K562 (cell line): ENCODE measurements around the gene ZNF296. TPM values are rescaled to one million over a fixed set of nuclear protein-coding genes. Genes with fewer than 3 reads are reported as not detected.

Source experiments
- ELK3 ChIP-seq: fragments of 450-650 bp; formaldehyde crosslinking; IDR thresholded peaks from 2 replicates; pipeline ENCODE4 v1.4.0; 2020; ENCODE audit warnings: mild to moderate bottlenecking
- HMG20B ChIP-seq: fragments of 250-450 bp; sonication (Bioruptor Pico); IDR thresholded peaks from 2 replicates; pipeline ENCODE4 v1.5.0; 2021; ENCODE audit warnings: mild to moderate bottlenecking
- MYC ChIP-seq, 2 experiments: fragments of 250-450 bp in 1 of 2; sonication (Bioruptor Pico) in 1 of 2; IDR thresholded peaks; 2 replicates each; pipeline versions ENCODE4 v1.5.1 to v1.6.1; 2012 to 2021; ENCODE audit warnings: low read depth in 2 of 2, borderline replicate concordance in 1 of 2, improper control_type of control experiment in 1 of 2, low read length in 1 of 2, mild to moderate bottlenecking in 1 of 2, moderate library complexity in 1 of 2
- NFYB ChIP-seq: IDR thresholded peaks from 2 replicates; pipeline ENCODE4 v1.6.1; 2011; ENCODE audit warnings: mild to moderate bottlenecking, moderate library complexity; ENCODE audit not compliant: insufficient read length; ENCODE audit errors: extremely low read depth
- PHF20 ChIP-seq: fragments of 450-650 bp; IDR thresholded peaks from 2 replicates; pipeline ENCODE4 v1.6.1; 2018; ENCODE audit not compliant: partially characterized antibody
- PTRF ChIP-seq: fragments of 450-650 bp; IDR thresholded peaks from 2 replicates; pipeline ENCODE4 v1.6.1; 2016; ENCODE audit warnings: mild to moderate bottlenecking, missing genetic modification characterization, missing compliant biosample characterization
- RAD21 ChIP-seq, 2 experiments: fragments of 250-450 bp in 1 of 2; fragments of 450-650 bp in 1 of 2; sonication (Bioruptor Pico) in 1 of 2; formaldehyde crosslinking in 1 of 2; IDR thresholded peaks in 1 of 2; conservative IDR thresholded peaks in 1 of 2; 2 replicates each; pipeline versions ENCODE4 v1.4.0 to v1.8.0; 2020 to 2022; ENCODE audit warnings: mild to moderate bottlenecking in 2 of 2, moderate library complexity in 1 of 2
- SREBF1 ChIP-seq: fragments of 150-350 bp; IDR thresholded peaks from 2 replicates; pipeline ENCODE4 v1.6.1; 2014; ENCODE audit warnings: antibody characterized with exemption, low read depth, low read length, borderline replicate concordance
- TBP ChIP-seq: optimal IDR thresholded peaks from 2 replicates; pipeline ENCODE3; 2011; ENCODE audit warnings: low read depth, low read length, improper control_type of control experiment
- ZNF239 ChIP-seq: fragments of 250-450 bp; sonication (Bioruptor Pico); IDR thresholded peaks from 2 replicates; pipeline ENCODE4 v1.4.0; 2020; ENCODE audit warnings: mild to moderate bottlenecking
- ZNF407 ChIP-seq: fragments of 450-650 bp; IDR thresholded peaks from 2 replicates; pipeline ENCODE4 v1.6.1; 2016; ENCODE audit warnings: low read depth
- ZNF41 ChIP-seq: fragments of 250-450 bp; sonication (Bioruptor Pico); conservative IDR thresholded peaks from 2 replicates; pipeline ENCODE4 v1.4.0; 2020; ENCODE audit warnings: mild to moderate bottlenecking
- ZNF77 ChIP-seq: fragments of 250-450 bp; sonication (Bioruptor Pico); IDR thresholded peaks from 2 replicates; pipeline ENCODE4 v1.5.0; 2020
- polyA plus RNA-seq, 8 experiments: library from polyadenylated mRNA; depleted of rRNA in 4 of 8; stranded (reverse) in 5 of 8; unstranded in 3 of 8; fragments of >200 nt; fragmentation: Nextera tagmentation in 2 of 8; fragmentation: Illumina TruSeq in 1 of 8; extraction: Ambion mirVana in 2 of 8; extraction: Trizol in 1 of 8; gene quantifications; 2 replicates each; pipeline versions ENCODE4 v1.2.1 to v1.2.3, GENCODE V29; 2011 to 2014; ENCODE audit warnings: inconsistent platforms in 1 of 8, missing spikeins in 1 of 8
- total RNA-seq, 7 experiments: library from RNA; depleted of rRNA in 6 of 7; stranded (reverse); fragments of >200 nt in 6 of 7; fragmentation: Illumina TruSeq in 2 of 7; extraction: Trizol in 2 of 7; gene quantifications; 2 replicates each; pipeline versions ENCODE4 v1.2.1 to v1.2.3, GENCODE V29; 2011 to 2021; ENCODE audit warnings: low replicate concordance in 1 of 7
- TF ChIP-seq, protein P1 (sequence below): fragments of 450-650 bp; IDR thresholded peaks from one replicate; pipeline ENCODE4 v1.6.1; 2018; ENCODE audit warnings: mild to moderate bottlenecking, moderate library complexity; ENCODE audit not compliant: partially characterized antibody
- TF ChIP-seq, protein P2 (sequence below): fragments of 450-650 bp; formaldehyde crosslinking; IDR thresholded peaks from 2 replicates; pipeline ENCODE4 v1.4.0; 2022; ENCODE audit warnings: mild to moderate bottlenecking, moderate library complexity

ZNF296 gene
- total and polyA plus RNA-seq, 9 of the 15 experiments (the other 6 are each of a cell fraction or from before 2014, with no cell fraction given), result 0.03 to 8.8 (median 0.47) TPM; not detected in 1

- TF ChIP-seq MYC (IDR thresholded peaks at IDR 0.05; ENCODE audit: low read depth, low read length) (peak; percentile 56), MYC (CRISPR knock-in tag; IDR thresholded peaks at IDR 0.05; ENCODE audit: borderline replicate concordance, low read depth) (no peak), ZNF77 (CRISPR knock-in tag) (no peak), RAD21 (CRISPR knock-in tag; conservative IDR thresholded peaks at IDR 0.05 in 1 of 2, IDR thresholded peaks at IDR 0.05 in 1 of 2) (no peak), TBP (peak; percentile 21), PHF20 (no peak), NFYB (no peak), SREBF1 (no peak), ZNF41 (no peak), PTRF (tag) (no peak), HMG20B (CRISPR knock-in tag) (no peak), ZNF239 (no peak), ZNF407 (no peak), ELK3 (CRISPR knock-in tag) (no peak)
- TF ChIP-seq, protein P1, sequence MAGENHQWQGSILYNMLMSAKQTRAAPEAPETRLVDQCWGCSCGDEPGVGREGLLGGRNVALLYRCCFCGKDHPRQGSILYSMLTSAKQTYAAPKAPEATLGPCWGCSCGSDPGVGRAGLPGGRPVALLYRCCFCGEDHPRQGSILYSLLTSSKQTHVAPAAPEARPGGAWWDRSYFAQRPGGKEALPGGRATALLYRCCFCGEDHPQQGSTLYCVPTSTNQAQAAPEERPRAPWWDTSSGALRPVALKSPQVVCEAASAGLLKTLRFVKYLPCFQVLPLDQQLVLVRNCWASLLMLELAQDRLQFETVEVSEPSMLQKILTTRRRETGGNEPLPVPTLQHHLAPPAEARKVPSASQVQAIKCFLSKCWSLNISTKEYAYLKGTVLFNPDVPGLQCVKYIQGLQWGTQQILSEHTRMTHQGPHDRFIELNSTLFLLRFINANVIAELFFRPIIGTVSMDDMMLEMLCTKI, result no peak
- TF ChIP-seq, protein P2, sequence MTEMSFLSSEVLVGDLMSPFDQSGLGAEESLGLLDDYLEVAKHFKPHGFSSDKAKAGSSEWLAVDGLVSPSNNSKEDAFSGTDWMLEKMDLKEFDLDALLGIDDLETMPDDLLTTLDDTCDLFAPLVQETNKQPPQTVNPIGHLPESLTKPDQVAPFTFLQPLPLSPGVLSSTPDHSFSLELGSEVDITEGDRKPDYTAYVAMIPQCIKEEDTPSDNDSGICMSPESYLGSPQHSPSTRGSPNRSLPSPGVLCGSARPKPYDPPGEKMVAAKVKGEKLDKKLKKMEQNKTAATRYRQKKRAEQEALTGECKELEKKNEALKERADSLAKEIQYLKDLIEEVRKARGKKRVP (CRISPR knock-in tag), result no peak
Observed at GRCh38 chr19:45091031-45091923, 15.0 kb upstream of the ZNF296 start (continued).
